IPS-20b (cell line): Measurements from ENCODE around the gene SLC38A7.

Experiments used
- H3K27ac ChIP-seq: one replicate; pipeline ENCODE4 v1.5.1; 2013; ENCODE audit warnings: low read length
- H3K27me3 ChIP-seq: 2 replicates; pipeline ENCODE4 v1.6.1; 2013; ENCODE audit warnings: mild to moderate bottlenecking, low read length, inconsistent platforms; ENCODE audit not compliant: insufficient read depth
- H3K36me3 ChIP-seq: 2 replicates; pipeline ENCODE4 v1.6.1; 2013; ENCODE audit warnings: low read depth, mild to moderate bottlenecking, inconsistent platforms, low read length, moderate library complexity; ENCODE audit not compliant: insufficient read depth
- H3K4me1 ChIP-seq: 2 replicates; pipeline ENCODE4 v1.6.1; 2013; ENCODE audit warnings: mild to moderate bottlenecking, control low read depth, inconsistent platforms, low read length, moderate library complexity; ENCODE audit not compliant: insufficient read depth
- H3K4me3 ChIP-seq: 2 replicates; pipeline ENCODE4 v1.5.1; 2013; ENCODE audit warnings: mild to moderate bottlenecking, low read length, inconsistent platforms
- H3K9ac ChIP-seq: 2 replicates; pipeline ENCODE4 v1.6.1; 2013; ENCODE audit warnings: low read depth, mild to moderate bottlenecking, inconsistent platforms, low read length, moderate library complexity
- H3K9me3 ChIP-seq: 2 replicates; pipeline ENCODE4 v1.6.1; 2013; ENCODE audit warnings: mild to moderate bottlenecking, low read depth, low read length, inconsistent platforms; ENCODE audit not compliant: insufficient read depth

SLC38A7 gene

GRCh38 chr16:58628845-58629732, 55.5 kb downstream of the SLC38A7 start:
- Histone ChIP-seq H3K4me3 (peak overlapping the region; percentile 75), H3K27ac (peak overlapping the region; percentile 94), H3K9ac (peak overlapping the region; percentile 98)

GRCh38 chr16:58624209-58624608, 60.4 kb downstream of the SLC38A7 start:
- Histone ChIP-seq H3K9me3 (no peaks in the 10 kb centered on the region), H3K4me1 (no peaks in the 10 kb centered on the region), H3K27ac (no peak overlapping the region), H3K27me3 (no peaks in the 10 kb centered on the region), H3K4me3 (no peak overlapping the region), H3K9ac (no peak overlapping the region), H3K36me3 (peaks cover 52% of the 10 kb centered on the region)

More at GRCh38 chr16:58628845-58629732, 55.5 kb downstream of the SLC38A7 start:
- peaks cover 11% of the 10 kb centered on the region for H3K36me3 ChIP-seq
- no peaks in the 10 kb centered on the region for H3K9me3 ChIP-seq
- no peaks in the 10 kb centered on the region for H3K4me1 ChIP-seq
- H3K27me3 ChIP-seq: no peaks in the 10 kb centered on the region

GRCh38 chr16:58620396-58620795, 64.2 kb downstream of the SLC38A7 start:
- Histone ChIP-seq H3K9ac (no peak overlapping the region), H3K9me3 (no peaks in the 10 kb centered on the region), H3K27ac (no peak overlapping the region), H3K36me3 (peaks cover 81% of the 10 kb centered on the region), H3K4me3 (no peak overlapping the region), H3K4me1 (no peaks in the 10 kb centered on the region), H3K27me3 (no peaks in the 10 kb centered on the region)

DNA sequence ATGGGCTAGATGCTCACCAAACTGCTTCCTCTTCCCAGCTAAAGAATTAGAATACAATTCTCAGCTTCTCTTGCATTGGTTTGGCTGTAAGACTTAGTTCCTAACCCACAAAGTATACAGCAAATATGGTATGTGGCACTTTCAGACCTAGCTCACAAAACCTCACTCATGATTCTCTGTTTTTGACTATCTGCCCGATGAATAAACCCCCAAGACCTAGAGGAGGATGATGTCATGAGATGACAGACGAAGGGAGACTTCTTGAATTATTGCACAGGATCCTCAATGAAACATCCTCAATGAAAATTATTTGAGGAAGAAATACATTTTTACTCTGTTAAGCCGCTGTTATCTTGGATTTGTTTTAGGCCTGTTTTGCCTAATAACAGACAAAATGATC, 69.3 kb downstream of the SLC38A7 start:
- no peaks in the 10 kb centered on the region for H3K4me1 ChIP-seq
- H3K27me3 ChIP-seq: no peaks in the 10 kb centered on the region
- H3K4me3 ChIP-seq: no peak overlapping the region
- no peak overlapping the region for H3K9ac ChIP-seq
- H3K27ac ChIP-seq: no peak overlapping the region
- peaks cover 46% of the 10 kb centered on the region for H3K36me3 ChIP-seq
- H3K9me3 ChIP-seq: no peaks in the 10 kb centered on the region
